Mesothelial cell of epicardium (in vitro differentiated cells): ENCODE results near the gene HDAC4. TPM values are rescaled to one million over a fixed set of nuclear protein-coding genes. Genes with fewer than 3 reads are reported as not detected.

ENCODE experiments used
- DNase-seq, 2 experiments: peaks; one replicate each; pipeline ENCODE4 v3.0.0; 2021; ENCODE audit warnings: low spot score in 2 of 2; ENCODE audit not compliant: unreplicated experiment in 2 of 2
- H3K27ac Mint-ChIP-seq: 2 replicates; pipeline ENCODE4 v1.8.0; 2021; ENCODE audit warnings: mixed read lengths
- H3K27me3 Mint-ChIP-seq: 2 replicates; pipeline ENCODE4 v1.8.0; 2021; ENCODE audit warnings: low read depth, mixed read lengths
- H3K36me3 Mint-ChIP-seq: 2 replicates; pipeline ENCODE4 v1.8.0; 2021; ENCODE audit warnings: mixed read lengths
- H3K4me1 Mint-ChIP-seq: 2 replicates; pipeline ENCODE4 v1.8.0; 2021; ENCODE audit warnings: mixed read lengths
- H3K4me3 Mint-ChIP-seq: 2 replicates; pipeline ENCODE4 v1.8.0; 2021; ENCODE audit warnings: mild to moderate bottlenecking, moderate library complexity, mixed read lengths
- H3K9me3 Mint-ChIP-seq: 2 replicates; pipeline ENCODE4 v1.8.0; 2021; ENCODE audit warnings: mixed read lengths
- total RNA-seq: library from RNA; stranded (reverse); gene quantifications from 3 replicates; pipeline ENCODE4 v1.2.1, GENCODE V29; 2021
- TF ChIP-seq, protein P1 (sequence below): fragments of 200-600 bp; sonication (generic); IDR thresholded peaks from one replicate; pipeline ENCODE4 v1.5.0; 2021; ENCODE audit warnings: antibody characterized with exemption; ENCODE audit not compliant: unreplicated experiment

The HDAC4 gene
- total RNA-seq, 1 donor from 2014 or later: 59.2 TPM

DNA sequence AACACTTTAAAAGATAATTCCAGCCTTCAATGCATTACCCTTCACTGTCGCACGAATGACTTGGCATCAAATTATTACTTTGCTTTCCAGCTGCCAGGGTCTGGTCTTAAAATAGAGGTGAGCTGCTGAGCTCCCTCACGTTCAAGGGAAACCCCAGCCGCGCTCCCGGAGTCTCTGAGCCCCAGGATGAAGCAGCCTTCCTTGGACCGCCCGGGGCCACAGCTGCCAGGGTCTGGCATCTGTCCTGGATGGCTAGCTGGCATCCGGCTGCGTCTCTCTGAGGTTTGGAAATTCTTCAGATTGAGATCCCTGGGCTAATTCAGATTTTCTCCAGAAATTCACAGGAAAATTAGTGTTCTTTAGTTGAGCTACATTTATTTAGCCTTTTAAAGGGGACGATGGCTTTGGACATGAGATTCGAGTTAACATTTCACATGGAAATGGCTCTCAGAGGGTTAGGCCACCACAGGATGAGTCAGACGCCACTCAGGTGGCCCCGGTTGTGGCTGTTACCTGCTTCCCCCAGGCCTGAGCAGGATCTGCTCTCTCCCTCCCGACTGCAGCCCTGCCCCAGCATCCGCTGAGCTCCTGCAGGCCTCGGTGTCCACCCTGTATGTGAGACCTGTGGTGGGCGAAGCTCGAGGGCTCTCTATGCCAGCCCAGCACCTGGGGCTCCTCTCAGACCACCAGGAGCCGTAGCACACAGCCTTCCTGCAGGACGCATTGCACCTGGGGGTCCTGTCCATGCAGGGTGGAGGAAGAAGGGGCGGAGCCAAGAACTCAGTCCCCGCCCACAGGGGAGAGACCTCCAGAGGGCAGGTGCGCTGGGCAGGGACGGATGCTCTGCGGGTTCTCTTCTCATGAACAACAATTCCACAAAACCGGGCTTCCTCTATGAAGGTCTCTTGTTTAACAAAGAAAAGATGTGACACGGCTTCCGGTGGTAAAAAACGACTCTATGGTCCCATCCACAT is 297.4 kb downstream of the HDAC4 start:
- H3K4me1 Mint-ChIP-seq: peaks cover 2% of the 10 kb centered on the region
- no peaks in the 10 kb centered on the region for H3K27me3 Mint-ChIP-seq
- no peaks in the 10 kb centered on the region for H3K9me3 Mint-ChIP-seq
- H3K27ac Mint-ChIP-seq: no peak overlapping the region
- H3K4me3 Mint-ChIP-seq: no peak overlapping the region
- H3K36me3 Mint-ChIP-seq: peaks cover 7% of the 10 kb centered on the region
- TF ChIP-seq, protein P1, sequence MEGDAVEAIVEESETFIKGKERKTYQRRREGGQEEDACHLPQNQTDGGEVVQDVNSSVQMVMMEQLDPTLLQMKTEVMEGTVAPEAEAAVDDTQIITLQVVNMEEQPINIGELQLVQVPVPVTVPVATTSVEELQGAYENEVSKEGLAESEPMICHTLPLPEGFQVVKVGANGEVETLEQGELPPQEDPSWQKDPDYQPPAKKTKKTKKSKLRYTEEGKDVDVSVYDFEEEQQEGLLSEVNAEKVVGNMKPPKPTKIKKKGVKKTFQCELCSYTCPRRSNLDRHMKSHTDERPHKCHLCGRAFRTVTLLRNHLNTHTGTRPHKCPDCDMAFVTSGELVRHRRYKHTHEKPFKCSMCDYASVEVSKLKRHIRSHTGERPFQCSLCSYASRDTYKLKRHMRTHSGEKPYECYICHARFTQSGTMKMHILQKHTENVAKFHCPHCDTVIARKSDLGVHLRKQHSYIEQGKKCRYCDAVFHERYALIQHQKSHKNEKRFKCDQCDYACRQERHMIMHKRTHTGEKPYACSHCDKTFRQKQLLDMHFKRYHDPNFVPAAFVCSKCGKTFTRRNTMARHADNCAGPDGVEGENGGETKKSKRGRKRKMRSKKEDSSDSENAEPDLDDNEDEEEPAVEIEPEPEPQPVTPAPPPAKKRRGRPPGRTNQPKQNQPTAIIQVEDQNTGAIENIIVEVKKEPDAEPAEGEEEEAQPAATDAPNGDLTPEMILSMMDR: no peak
- no peak for DNase-seq

DNA sequence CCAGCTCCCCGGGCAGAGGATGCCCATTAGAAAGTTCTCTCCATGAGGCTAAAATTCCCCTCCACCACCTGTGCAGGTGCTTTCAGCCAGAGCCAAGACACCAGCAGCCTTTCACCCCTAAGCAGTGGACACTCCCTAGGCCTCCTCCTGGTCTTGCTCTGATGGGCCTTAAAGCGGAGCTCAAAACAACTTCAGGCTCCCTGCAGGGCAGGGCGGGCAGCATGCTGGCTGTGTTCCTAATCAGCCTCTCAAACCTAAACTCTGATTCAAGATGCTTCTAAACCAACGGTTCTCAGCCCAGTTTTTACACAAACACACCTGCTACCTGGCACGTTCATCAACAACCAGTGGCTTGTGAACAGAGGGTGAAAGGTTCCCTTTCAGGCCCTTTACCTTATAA is 298.6 kb downstream of the HDAC4 start:
- no peak overlapping the region for H3K27ac Mint-ChIP-seq
- H3K27me3 Mint-ChIP-seq: no peaks in the 10 kb centered on the region
- H3K9me3 Mint-ChIP-seq: no peaks in the 10 kb centered on the region
- DNase-seq: no peak
- H3K4me3 Mint-ChIP-seq: no peak overlapping the region
- TF ChIP-seq, protein P1: no peak
- H3K4me1 Mint-ChIP-seq: peaks cover 2% of the 10 kb centered on the region
- peaks cover 7% of the 10 kb centered on the region for H3K36me3 Mint-ChIP-seq

DNA sequence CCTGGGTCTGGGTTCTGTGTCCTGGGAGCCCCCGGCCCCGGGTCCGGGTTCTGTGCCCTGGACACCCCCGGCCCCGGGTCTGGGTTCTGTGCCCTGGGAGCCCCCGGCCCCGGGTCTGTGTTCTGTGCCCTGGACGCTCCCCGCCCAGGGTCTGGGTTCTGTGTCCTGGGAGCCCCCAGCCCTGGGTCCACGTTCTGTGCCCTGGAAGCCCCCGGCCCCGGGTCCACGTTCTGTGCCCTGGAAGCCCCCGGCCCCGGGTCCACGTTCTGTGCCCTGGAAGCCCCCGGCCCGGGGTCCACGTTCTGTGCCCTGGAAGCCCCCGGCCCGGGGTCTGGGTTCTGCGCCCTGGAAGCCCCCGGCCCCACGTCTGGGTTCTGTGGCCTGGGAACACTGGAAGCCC is 299.0 kb downstream of the HDAC4 start:
- no peak for DNase-seq
- Mint-ChIP-seq H3K27ac (no peak overlapping the region), H3K9me3 (no peaks in the 10 kb centered on the region), H3K4me3 (no peak overlapping the region), H3K36me3 (peaks cover 7% of the 10 kb centered on the region), H3K27me3 (no peaks in the 10 kb centered on the region), H3K4me1 (peaks cover 2% of the 10 kb centered on the region)
- TF ChIP-seq, protein P1: no peak

DNA sequence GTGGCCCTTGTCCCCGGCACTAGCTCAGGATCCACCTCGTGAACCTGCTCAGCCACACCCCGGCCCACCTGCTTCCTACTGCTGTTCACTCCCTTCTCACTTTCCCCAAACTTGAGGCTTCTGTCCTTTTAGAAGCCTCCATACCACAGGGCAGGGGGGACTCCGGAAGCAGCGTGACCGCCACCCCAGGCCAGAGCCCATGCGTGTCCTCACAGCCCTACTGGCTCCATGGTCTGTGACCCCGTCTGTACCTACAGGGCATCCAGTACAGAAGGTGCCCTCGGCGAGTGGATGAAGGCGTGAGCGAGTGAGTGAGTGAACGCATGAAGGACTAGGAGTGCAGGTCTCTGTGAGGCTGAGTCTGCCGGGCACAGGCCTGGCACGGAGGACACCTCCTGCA is 299.7 kb downstream of the HDAC4 start:
- Mint-ChIP-seq H3K27ac (no peak overlapping the region), H3K27me3 (no peaks in the 10 kb centered on the region), H3K36me3 (peaks cover 7% of the 10 kb centered on the region)

DNA sequence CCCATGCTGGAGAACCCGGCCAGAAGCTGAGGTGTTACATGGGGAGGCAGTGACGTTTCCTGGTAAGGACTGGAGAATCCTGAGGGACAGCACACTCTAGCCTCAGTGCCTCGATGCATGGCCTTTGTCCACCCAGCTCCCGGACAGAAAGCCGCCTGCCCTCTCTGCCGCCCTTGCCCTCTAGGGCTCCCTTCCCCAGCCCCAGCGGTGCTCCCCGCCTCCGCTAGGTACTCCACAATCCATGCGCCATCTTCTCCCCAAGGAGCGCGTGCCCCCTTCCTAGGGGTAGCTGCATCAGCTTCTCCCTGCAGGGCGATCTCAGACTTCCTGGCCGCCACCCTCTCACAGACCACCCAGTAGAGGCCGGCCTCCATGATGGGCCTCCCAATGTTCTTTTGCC is 301.3 kb downstream of the HDAC4 start:
- no peak for DNase-seq
- Mint-ChIP-seq H3K4me3 (no peak overlapping the region), H3K36me3 (peaks cover 7% of the 10 kb centered on the region), H3K27ac (no peak overlapping the region), H3K4me1 (peaks cover 3% of the 10 kb centered on the region), H3K9me3 (no peaks in the 10 kb centered on the region), H3K27me3 (no peaks in the 10 kb centered on the region)
- TF ChIP-seq, protein P1: no peak

More for the DNA sequence above, 299.7 kb downstream of the HDAC4 start:
- Mint-ChIP-seq H3K4me3 (no peak overlapping the region), H3K9me3 (no peaks in the 10 kb centered on the region), H3K4me1 (peaks cover under 1% of the 10 kb centered on the region)
- TF ChIP-seq, protein P1: no peak
- no peak for DNase-seq
